GM20431 (cell line): ENCODE results near the gene KCNK1.
"Not testable (repeated sequence)": the region's sequence is repeated elsewhere in the genome, so short reads cannot be mapped to it uniquely, and the experiment has no call there.

Experiments
- in situ Hi-C: fragments of 300-500 bp; cut with MseI, MboI; formaldehyde crosslinking; loops from one replicate; pipeline ENCODE4 v1.15.0; 2020; ENCODE audit warnings: low sequenced_read_pairs; ENCODE audit not compliant: unreplicated experiment

Gene KCNK1

DNA sequence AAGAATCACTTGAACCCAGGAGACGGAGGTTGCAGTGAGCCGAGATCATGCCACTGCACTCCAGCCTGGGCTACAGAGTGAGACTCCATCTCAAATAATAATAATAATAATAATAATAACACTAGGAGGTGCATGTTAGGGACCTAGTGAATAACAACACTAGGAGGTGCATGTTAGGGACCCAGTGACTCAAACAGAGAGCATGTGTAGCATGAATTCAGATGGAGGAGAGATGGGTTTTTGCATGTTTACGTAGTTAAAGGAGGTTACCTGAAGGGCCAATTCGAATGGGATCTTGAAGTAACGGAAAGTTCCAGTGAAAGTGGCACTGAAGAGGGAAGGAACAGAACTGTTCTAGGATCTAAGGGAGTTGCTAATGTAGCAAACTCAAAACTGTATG is 7.1 kb upstream of the KCNK1 start:
- in situ Hi-C loops: no loop called here

DNA sequence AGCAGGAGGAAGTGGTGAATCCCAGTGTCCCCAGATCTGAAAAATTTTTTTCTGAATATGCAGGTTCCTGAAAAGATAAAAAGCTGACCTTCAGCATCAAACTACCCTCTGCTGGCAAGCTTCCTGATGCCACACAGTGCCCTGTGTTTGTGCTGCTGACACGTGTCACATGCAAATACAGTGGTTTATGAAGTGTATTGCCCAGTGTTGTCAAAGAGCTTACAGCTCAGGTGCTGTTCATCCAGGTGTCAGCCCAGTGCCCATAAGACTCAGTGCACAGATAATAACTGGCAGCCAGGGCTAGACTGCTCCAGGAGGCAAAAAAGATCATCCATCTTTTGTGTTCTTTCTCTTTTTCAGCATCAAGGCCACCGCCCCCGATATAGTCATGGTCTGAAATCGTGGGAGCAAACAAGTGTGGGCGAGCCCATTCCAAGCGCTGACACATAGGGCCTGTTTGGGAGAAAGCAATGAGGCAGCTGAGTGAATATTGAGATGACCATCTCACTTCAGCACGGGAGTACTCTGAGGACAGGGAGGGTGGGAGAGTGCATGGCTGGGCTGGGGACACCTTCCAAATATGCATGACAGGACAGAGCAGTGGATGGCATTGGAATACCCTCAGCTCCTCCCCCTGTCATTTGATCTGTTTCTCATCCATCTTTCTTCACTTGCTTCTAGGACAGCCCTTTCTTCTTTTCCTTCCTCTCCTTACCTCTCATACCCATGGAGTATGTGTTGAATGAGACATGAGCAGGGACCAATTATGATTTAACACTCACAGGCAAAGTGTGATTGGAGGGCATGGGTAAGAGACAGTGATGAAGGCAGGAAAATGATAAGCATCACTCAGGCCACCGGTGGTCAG is 6.4 kb upstream of the KCNK1 start:
- in situ Hi-C loops: no loop called here

DNA sequence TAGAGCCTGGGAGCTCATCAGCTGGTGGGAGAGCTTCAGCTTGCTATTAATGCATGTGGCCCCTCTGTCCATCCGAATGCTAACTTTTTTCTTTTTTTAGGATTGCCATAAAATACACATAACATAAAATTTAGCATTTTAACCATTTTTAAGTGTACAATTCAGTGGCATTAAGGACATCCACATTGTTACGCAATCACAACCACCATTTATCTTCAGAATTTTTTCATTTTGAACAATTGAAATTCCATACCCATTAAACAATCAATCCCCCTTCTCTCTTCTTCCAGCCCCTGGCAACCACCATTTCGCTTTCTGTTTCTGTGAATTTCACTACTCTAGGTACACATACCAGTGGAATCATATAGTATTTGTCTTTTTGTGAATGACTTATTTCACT is 4.9 kb upstream of the KCNK1 start:
- in situ Hi-C loops: no loop called here

- in situ Hi-C loops: no loop called here
Observed at GRCh38 chr1:233609926-233610325, 4.0 kb upstream of the KCNK1 start.

DNA sequence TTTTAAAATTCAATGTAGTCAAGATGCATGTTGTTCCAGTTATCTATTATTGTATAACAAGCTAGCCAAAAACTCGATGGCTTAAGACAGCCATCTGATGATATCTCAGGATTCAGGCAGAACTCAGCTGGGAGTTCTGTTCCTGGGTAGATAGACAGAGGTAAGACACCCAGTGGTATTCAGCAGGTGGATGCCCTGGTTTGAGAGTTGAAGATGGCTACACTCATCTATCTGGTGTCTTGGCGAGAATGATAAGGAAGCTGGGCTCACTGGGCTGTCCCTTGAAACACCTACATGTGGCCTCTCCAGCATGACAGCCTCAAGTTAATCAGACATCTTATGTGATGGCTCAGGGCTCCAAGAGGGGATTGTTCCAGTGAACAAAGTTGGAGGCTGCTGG is 3.3 kb upstream of the KCNK1 start:
- in situ Hi-C loops: no loop called here

- in situ Hi-C loops: not testable (repeated sequence)
Observed at GRCh38 chr1:233611363-233611762, 2.5 kb upstream of the KCNK1 start.

- in situ Hi-C loops: no loop called here
Observed at GRCh38 chr1:233614173-233614742, 352 bp downstream of the KCNK1 start.

- in situ Hi-C loops: no loop called here
Observed at GRCh38 chr1:233614743-233615521, 1.0 kb downstream of the KCNK1 start.

DNA sequence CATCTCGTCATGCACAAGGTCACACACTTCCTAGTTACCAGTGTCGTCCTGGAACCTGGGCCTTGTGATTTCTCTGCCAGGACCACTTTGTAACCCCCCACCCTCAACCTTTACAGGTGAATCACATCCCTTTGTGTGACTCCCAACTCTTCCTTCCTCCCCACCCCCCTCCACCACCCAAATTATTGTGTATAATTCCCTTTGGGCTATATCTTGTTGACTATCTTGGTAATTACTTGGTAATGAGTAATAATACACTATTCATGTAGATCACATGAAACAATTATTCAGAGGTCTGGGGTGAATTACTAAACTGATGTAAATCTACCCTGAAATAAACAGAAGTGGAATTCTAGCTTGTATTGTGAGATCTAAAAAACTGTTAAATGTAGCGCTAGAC is 1.7 kb downstream of the KCNK1 start:
- in situ Hi-C loops: no loop called here

- in situ Hi-C loops: no loop called here
Observed at GRCh38 chr1:233617025-233617424, 3.1 kb downstream of the KCNK1 start.

GRCh38 chr1:233619414-233619813 is 5.5 kb downstream of the KCNK1 start:
- in situ Hi-C loops: not testable (repeated sequence)

DNA sequence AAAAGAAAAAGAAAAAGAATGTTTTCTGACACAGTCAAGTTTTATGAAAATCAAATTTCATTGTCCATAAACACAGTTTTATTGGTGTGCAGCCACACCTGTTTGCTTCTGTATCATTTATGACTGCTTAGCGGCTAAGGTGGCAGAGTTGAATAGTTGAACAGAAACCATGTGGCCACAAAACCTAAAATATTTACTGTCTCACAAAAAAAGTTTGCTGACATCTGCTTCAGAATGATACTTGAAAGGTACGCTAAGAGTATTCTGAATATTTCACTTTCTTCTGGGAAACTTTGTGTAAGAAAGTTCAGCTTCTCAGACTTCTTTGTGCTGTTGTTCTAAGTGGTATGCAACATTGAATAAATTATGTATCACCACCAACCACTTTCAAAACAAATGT is 6.2 kb downstream of the KCNK1 start:
- in situ Hi-C loops: no loop called here

DNA sequence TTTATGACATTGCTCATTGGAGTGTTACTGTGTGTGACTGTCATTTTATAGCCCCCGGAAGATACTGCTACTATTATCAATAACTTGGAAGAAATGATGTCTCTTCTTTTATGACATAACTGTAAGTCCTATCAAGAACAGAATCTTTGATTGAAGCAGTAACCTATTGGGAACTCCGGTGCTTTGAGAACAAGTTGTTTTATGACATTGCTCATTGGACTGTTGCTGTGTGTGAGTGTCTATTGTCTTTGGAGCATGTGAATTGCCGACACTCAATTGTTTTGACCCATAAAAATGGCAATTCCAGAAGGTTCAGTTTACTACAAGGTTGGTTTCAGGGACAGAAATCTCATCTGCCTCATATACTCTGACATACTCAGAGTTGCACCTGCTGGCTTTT is 8.0 kb downstream of the KCNK1 start:
- in situ Hi-C loops: no loop called here

- in situ Hi-C loops: no loop called here
Observed at GRCh38 chr1:233624289-233624688, 10.4 kb downstream of the KCNK1 start.

GRCh38 chr1:233625087-233625486 is 11.2 kb downstream of the KCNK1 start:
- in situ Hi-C loops: no loop called here

DNA sequence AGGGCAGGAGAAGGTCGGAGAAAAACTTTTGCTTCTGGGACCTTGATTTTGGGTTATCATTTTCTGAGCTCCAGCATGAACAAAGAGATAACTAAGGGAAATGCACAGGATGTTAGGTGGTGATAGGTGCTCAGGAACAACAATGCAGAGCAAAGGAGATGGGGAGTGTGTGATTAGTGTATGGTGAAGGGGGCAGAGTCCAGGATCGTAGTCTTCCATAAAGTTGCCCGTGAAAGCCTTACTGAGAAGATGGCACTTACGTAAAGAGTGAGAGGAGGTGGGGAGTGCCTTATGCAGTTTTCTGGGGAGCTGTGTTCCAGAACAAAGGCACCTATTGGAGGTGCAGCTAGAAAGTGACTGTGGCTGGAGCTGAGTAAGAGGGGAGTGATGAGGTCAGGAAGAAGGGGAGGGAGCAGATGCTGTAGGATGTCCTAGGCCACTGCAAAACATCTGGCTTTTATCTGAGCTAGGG is 11.6 kb downstream of the KCNK1 start:
- in situ Hi-C loops: no loop called here

DNA sequence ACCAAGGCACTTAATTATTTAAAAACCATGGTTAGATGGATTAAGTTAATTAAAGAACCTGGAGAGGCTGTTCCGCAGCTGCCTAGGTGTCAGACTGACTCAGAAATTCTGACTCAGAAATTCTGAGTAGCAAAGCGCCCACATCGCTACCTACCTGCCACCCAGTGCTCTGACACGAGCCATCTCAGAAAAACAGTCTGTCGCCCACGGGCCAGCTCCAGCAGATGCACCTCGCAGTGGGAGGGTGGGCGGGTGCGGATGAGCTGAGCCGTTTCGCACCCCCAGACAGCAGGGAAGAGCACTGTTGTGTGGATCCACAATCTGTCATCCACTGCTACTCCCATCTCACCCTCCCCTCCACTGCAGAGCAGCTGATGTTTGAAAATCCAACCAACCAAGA is 13.5 kb downstream of the KCNK1 start:
- in situ Hi-C loops: no loop called here

- in situ Hi-C loops: no loop called here
Observed at GRCh38 chr1:233627823-233628222, 13.9 kb downstream of the KCNK1 start.

DNA sequence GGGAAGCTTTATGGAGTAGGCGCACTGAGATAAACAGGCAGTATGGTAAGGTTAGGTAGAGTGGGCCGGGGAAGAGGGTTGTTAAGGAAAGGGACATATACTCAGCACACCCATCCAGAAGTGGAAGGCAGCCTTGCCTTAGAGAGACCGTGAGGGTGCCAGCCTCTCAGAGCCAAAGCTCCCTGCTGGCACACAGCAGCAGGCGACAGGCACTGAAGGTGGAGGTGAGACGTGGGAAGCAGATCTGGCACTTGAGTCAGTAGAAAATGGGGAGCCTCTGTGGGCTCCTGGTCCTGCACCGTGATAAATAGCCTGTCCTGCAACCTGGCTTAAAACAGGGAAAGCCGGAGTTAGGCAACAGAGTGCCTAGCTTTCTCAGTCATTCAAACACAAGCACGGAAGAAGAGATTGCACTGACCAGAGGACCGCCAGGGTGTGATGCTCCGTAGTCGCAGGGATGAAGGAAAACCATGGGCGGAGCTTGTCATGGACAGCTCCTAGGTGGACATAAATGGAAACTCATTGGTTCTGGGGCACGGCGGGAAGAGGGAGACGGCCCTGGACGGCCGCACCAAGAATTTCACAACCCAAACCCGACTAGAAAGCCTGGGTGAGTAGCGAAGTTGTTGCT is 15.5 kb downstream of the KCNK1 start:
- in situ Hi-C loops: no loop called here

DNA sequence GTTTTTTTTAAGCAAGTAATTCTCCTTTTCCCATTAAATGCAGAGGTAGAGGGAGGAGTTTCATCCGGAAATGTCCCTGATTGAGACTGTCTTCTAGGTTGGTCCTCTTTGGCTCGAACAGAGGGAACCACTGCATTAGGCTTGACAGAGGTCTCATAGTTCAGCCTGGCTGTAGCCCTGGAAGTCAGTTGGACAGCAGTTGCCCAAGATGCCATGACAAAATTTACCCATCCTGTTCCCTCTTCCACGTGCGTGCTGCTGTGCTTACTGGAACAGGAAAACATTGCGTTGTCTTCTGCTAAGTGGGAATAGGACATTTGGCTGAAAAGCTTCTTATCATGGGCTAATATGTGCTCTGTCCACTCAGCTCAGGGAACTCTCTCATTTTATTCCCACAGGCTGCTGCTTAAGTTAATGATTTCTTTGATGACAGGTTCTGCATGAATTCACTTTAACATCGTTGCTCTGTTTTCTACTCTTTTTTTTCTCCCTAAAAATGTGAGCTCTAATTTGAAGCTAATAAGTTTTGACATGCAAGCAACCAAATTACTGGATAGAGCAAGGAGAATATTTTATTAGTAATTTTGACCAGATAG is 18.0 kb downstream of the KCNK1 start:
- in situ Hi-C loops: no loop called here
